DND-41 (cell line): ENCODE results near the gene CEBPE.

Experiments
- ATAC-seq: fragments of 200-7000 bp; cut with Tn5 transposase; 3 replicates; pipeline ENCODE4 v1.9.1; 2021; ENCODE audit warnings: low read depth; ENCODE audit not compliant: insufficient read depth
- DNase-seq: peaks from one replicate; pipeline ENCODE4 v3.0.0-alpha.2; 2020
- H2AFZ ChIP-seq: 2 replicates; pipeline ENCODE4 v1.6.0; 2012; ENCODE audit warnings: low read depth, low read length
- H3K27ac ChIP-seq: 2 replicates; pipeline ENCODE4 v1.5.1; 2012; ENCODE audit warnings: low read length, inconsistent platforms
- H3K27me3 ChIP-seq: fragments of 200-600 bp; sonication (generic); 2 replicates; pipeline ENCODE4 v1.6.0; 2012; ENCODE audit warnings: low read length, mild to moderate bottlenecking, inconsistent platforms; ENCODE audit not compliant: insufficient read depth, poor library complexity
- H3K36me3 ChIP-seq: 2 replicates; pipeline ENCODE4 v1.5.1; 2012; ENCODE audit warnings: low read length, inconsistent platforms; ENCODE audit not compliant: insufficient read depth
- H3K4me1 ChIP-seq: 2 replicates; pipeline ENCODE4 v1.5.1; 2012; ENCODE audit warnings: mild to moderate bottlenecking, low read length; ENCODE audit not compliant: insufficient read depth
- H3K4me2 ChIP-seq: 2 replicates; pipeline ENCODE4 v1.6.0; 2012; ENCODE audit warnings: mild to moderate bottlenecking, moderate library complexity, low read length, inconsistent platforms; ENCODE audit not compliant: insufficient read depth
- H3K4me3 ChIP-seq, 2 experiments: fragments of 200-600 bp in 1 of 2; shearing (Covaris generic) in 1 of 2; 2 replicates each; pipeline ENCODE4 v1.5.1; 2012 to 2016; ENCODE audit warnings: inconsistent platforms in 2 of 2, low read length in 2 of 2, mild to moderate bottlenecking in 2 of 2, low read depth in 1 of 2, moderate library complexity in 1 of 2
- H3K79me2 ChIP-seq: 2 replicates; pipeline ENCODE4 v1.6.0; 2012; ENCODE audit warnings: low read length, inconsistent platforms; ENCODE audit not compliant: insufficient read depth
- H3K9ac ChIP-seq: 2 replicates; pipeline ENCODE4 v1.6.0; 2012; ENCODE audit warnings: low read depth, mild to moderate bottlenecking, inconsistent platforms, low read length, moderate library complexity
- H3K9me3 ChIP-seq: 2 replicates; pipeline ENCODE4 v1.5.1; 2012; ENCODE audit warnings: low read length, moderate library complexity, mild to moderate bottlenecking, inconsistent platforms; ENCODE audit not compliant: insufficient read depth, severe bottlenecking
- H4K20me1 ChIP-seq: 2 replicates; pipeline ENCODE4 v1.6.0; 2012; ENCODE audit warnings: low read length; ENCODE audit not compliant: insufficient read depth
- CTCF ChIP-seq: IDR thresholded peaks from 2 replicates; pipeline ENCODE4 v1.5.1; 2012; ENCODE audit warnings: borderline replicate concordance, low read length, moderate library complexity, mild to moderate bottlenecking; ENCODE audit not compliant: poor library complexity, severe bottlenecking; ENCODE audit errors: extremely low read depth
- EZH2 ChIP-seq: IDR thresholded peaks from 3 replicates; pipeline ENCODE4 v1.6.1; 2012; ENCODE audit warnings: borderline replicate concordance, low read depth, mild to moderate bottlenecking, moderate library complexity, low read length, inconsistent platforms; ENCODE audit not compliant: severe bottlenecking

The CEBPE gene

GRCh38 chr14:23128969-23129758 lies 10.1 kb upstream of the CEBPE start:
- Histone ChIP-seq H3K27ac (no peak overlapping the region), H3K4me3 (no peak overlapping the region), H3K27me3 (peaks cover 40% of the 10 kb centered on the region), H3K4me1 (no peaks in the 10 kb centered on the region), H3K9ac (no peak overlapping the region), H3K36me3 (no peaks in the 10 kb centered on the region), H2AFZ (no peak overlapping the region), H3K79me2 (no peaks in the 10 kb centered on the region), H3K9me3 (no peaks in the 10 kb centered on the region), H3K4me2 (no peak overlapping the region), H4K20me1 (no peaks in the 10 kb centered on the region)
- DNase-seq: no peak
- TF ChIP-seq CTCF (no peak), EZH2 (no peak)
- no peak for ATAC-seq

GRCh38 chr14:23127861-23128260 lies 8.8 kb upstream of the CEBPE start:
- Histone ChIP-seq H3K27ac (no peak overlapping the region), H3K4me2 (no peak overlapping the region), H3K9ac (no peak overlapping the region), H3K4me3 (no peak overlapping the region), H4K20me1 (no peaks in the 10 kb centered on the region), H3K79me2 (no peaks in the 10 kb centered on the region), H3K36me3 (no peaks in the 10 kb centered on the region), H2AFZ (no peak overlapping the region), H3K27me3 (peaks cover 51% of the 10 kb centered on the region), H3K4me1 (no peaks in the 10 kb centered on the region), H3K9me3 (no peaks in the 10 kb centered on the region)
- TF ChIP-seq CTCF: no peak
- no peak for TF ChIP-seq EZH2
- ATAC-seq (no peak), DNase-seq (no peak)

GRCh38 chr14:23126548-23127278 lies 7.7 kb upstream of the CEBPE start:
- Histone ChIP-seq H3K9ac (no peak overlapping the region), H3K79me2 (no peaks in the 10 kb centered on the region), H3K4me1 (no peaks in the 10 kb centered on the region), H2AFZ (no peak overlapping the region), H3K9me3 (no peaks in the 10 kb centered on the region), H3K36me3 (no peaks in the 10 kb centered on the region), H3K27ac (no peak overlapping the region), H3K4me2 (no peak overlapping the region), H3K4me3 (no peak overlapping the region), H4K20me1 (no peaks in the 10 kb centered on the region), H3K27me3 (peaks cover 51% of the 10 kb centered on the region)
- DNase-seq (no peak), ATAC-seq (no peak)
- TF ChIP-seq CTCF (no peak), EZH2 (no peak)
